HepG2 (cell line): ENCODE results near the gene UPB1. TPM values are rescaled to one million over a fixed set of nuclear protein-coding genes. Genes with fewer than 3 reads are reported as not detected.
A peak's percentile ranks its signal among the peaks of the same experiment; 100 is the strongest.

Experiments
- ARNT2 ChIP-seq: sonication (generic); formaldehyde crosslinking; IDR thresholded peaks from 2 replicates; pipeline ENCODE4 v1.8.0; 2022; ENCODE audit warnings: mild to moderate bottlenecking, low read depth, missing genetic modification reagents, moderate library complexity
- ATAD3A ChIP-seq: sonication (generic); formaldehyde crosslinking; IDR thresholded peaks from 2 replicates; pipeline ENCODE4 v1.4.0; 2020; ENCODE audit warnings: missing genetic modification reagents
- BRF2 ChIP-seq: sonication (generic); formaldehyde crosslinking; IDR thresholded peaks from 2 replicates; pipeline ENCODE4 v1.8.1; 2022; ENCODE audit warnings: mild to moderate bottlenecking, missing genetic modification reagents
- DRAP1 ChIP-seq: IDR thresholded peaks from 2 replicates; pipeline ENCODE4 v1.6.1; 2016; ENCODE audit warnings: missing genetic modification reagents, missing compliant biosample characterization
- HMG20B ChIP-seq: conservative IDR thresholded peaks from 2 replicates; pipeline ENCODE4 v1.6.1; 2016; ENCODE audit warnings: missing genetic modification reagents, missing compliant biosample characterization
- KAT7 ChIP-seq: IDR thresholded peaks from 2 replicates; pipeline ENCODE4 v1.6.1; 2018; ENCODE audit warnings: borderline replicate concordance, missing compliant biosample characterization
- NCOA5 ChIP-seq: sonication (generic); formaldehyde crosslinking; IDR thresholded peaks from 2 replicates; pipeline ENCODE4 v1.4.0; 2020; ENCODE audit warnings: missing genetic modification reagents
- NR2F2 ChIP-seq: IDR thresholded peaks from 2 replicates; pipeline ENCODE4 v1.6.1; 2012; ENCODE audit warnings: low read depth, inconsistent platforms, borderline replicate concordance
- PHF21A ChIP-seq: sonication (generic); formaldehyde crosslinking; IDR thresholded peaks from 2 replicates; pipeline ENCODE4 v1.5.0; 2020; ENCODE audit warnings: mild to moderate bottlenecking, missing genetic modification reagents
- PHF8 ChIP-seq: sonication (generic); formaldehyde crosslinking; IDR thresholded peaks from 2 replicates; pipeline ENCODE4 v1.5.0; 2020; ENCODE audit warnings: missing genetic modification reagents
- RFX1 ChIP-seq: fragments of 450-650 bp; IDR thresholded peaks from 2 replicates; pipeline ENCODE4 v1.6.1; 2017
- SIX1 ChIP-seq: sonication (generic); formaldehyde crosslinking; IDR thresholded peaks from 2 replicates; pipeline ENCODE4 v1.4.0; 2020; ENCODE audit warnings: missing genetic modification reagents, borderline replicate concordance
- TBL1XR1 ChIP-seq: fragments of 150-350 bp; IDR thresholded peaks from 2 replicates; pipeline ENCODE4 v1.6.1; 2014; ENCODE audit warnings: borderline replicate concordance, low read length; ENCODE audit not compliant: partially characterized antibody
- U2AF2 ChIP-seq: fragments of 200-400 bp; formaldehyde crosslinking; IDR thresholded peaks from 2 replicates; pipeline ENCODE4 v1.6.1; 2017; ENCODE audit warnings: low read depth, mild to moderate bottlenecking, low read length
- USF2 ChIP-seq, 2 experiments: sonication (generic) in 1 of 2; formaldehyde crosslinking in 1 of 2; IDR thresholded peaks; 2 replicates each; pipeline versions ENCODE4 v1.5.1 to v1.6.1; 2011 to 2020; ENCODE audit warnings: borderline replicate concordance in 1 of 2, low read depth in 1 of 2, low read length in 1 of 2, mild to moderate bottlenecking in 1 of 2, missing genetic modification reagents in 1 of 2, moderate library complexity in 1 of 2
- ZBTB7A ChIP-seq: sonication (generic); formaldehyde crosslinking; IDR thresholded peaks from 2 replicates; pipeline ENCODE4 v1.8.0; 2022; ENCODE audit warnings: mild to moderate bottlenecking, missing genetic modification reagents
- ZMYM4 ChIP-seq: sonication (generic); formaldehyde crosslinking; IDR thresholded peaks from 2 replicates; pipeline ENCODE4 v1.8.1; 2023; ENCODE audit warnings: mild to moderate bottlenecking, missing genetic modification reagents
- ZNF101 ChIP-seq: sonication (generic); formaldehyde crosslinking; IDR thresholded peaks from 2 replicates; pipeline ENCODE4 v1.4.0; 2020; ENCODE audit warnings: mild to moderate bottlenecking, low read depth, missing genetic modification reagents, borderline replicate concordance
- ZNF263 ChIP-seq: sonication (generic); formaldehyde crosslinking; IDR thresholded peaks from 2 replicates; pipeline ENCODE4 v1.4.0; 2020; ENCODE audit warnings: missing genetic modification reagents
- ZNF326 ChIP-seq: sonication (generic); formaldehyde crosslinking; IDR thresholded peaks from 2 replicates; pipeline ENCODE4 v1.4.0; 2020; ENCODE audit warnings: missing genetic modification reagents, borderline replicate concordance
- ZNF354B ChIP-seq: sonication (generic); formaldehyde crosslinking; IDR thresholded peaks from 2 replicates; pipeline ENCODE4 v1.8.0; 2022; ENCODE audit warnings: mild to moderate bottlenecking, missing genetic modification reagents
- ZNF747 ChIP-seq: sonication (generic); formaldehyde crosslinking; IDR thresholded peaks from 2 replicates; pipeline ENCODE4 v1.8.1; 2023; ENCODE audit warnings: missing genetic modification reagents, mild to moderate bottlenecking, borderline replicate concordance
- polyA plus RNA-seq, 8 experiments: library from polyadenylated mRNA; depleted of rRNA in 3 of 8; stranded (reverse) in 7 of 8; unstranded in 1 of 8; fragments of >200 nt; fragmentation: Illumina TruSeq in 4 of 8; extraction: Trizol in 4 of 8; gene quantifications; 2 replicates each; pipeline versions ENCODE4 v1.2.1 to v1.2.3, GENCODE V29; 2011 to 2016; ENCODE audit warnings: low read depth in 4 of 8, missing spikeins in 1 of 8, mixed read lengths in 1 of 8; ENCODE audit not compliant: insufficient read depth in 1 of 8
- total RNA-seq, 5 experiments: library from RNA; depleted of rRNA; stranded (reverse); fragments of >200 nt; fragmentation: Illumina TruSeq; extraction: Trizol; gene quantifications; 2 replicates each; pipeline ENCODE4 v1.2.3, GENCODE V29; 2016; ENCODE audit warnings: low read depth in 1 of 5
- TF ChIP-seq, protein P1 (sequence below): conservative IDR thresholded peaks from 2 replicates; pipeline ENCODE4 v1.6.1; 2018; ENCODE audit warnings: missing genetic modification reagents
- TF ChIP-seq, protein P2 (sequence below): sonication (generic); formaldehyde crosslinking; IDR thresholded peaks from 2 replicates; pipeline ENCODE4 v1.4.0; 2020; ENCODE audit warnings: missing genetic modification reagents

Gene UPB1
- total and polyA plus RNA-seq, 2 of the 13 experiments (the other 11 are each of a cell fraction or from before 2014, with no cell fraction given) = 0.38 to 1.2 TPM

- TF ChIP-seq, protein P1, sequence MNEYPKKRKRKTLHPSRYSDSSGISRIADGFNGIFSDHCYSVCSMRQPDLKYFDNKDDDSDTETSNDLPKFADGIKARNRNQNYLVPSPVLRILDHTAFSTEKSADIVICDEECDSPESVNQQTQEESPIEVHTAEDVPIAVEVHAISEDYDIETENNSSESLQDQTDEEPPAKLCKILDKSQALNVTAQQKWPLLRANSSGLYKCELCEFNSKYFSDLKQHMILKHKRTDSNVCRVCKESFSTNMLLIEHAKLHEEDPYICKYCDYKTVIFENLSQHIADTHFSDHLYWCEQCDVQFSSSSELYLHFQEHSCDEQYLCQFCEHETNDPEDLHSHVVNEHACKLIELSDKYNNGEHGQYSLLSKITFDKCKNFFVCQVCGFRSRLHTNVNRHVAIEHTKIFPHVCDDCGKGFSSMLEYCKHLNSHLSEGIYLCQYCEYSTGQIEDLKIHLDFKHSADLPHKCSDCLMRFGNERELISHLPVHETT (CRISPR knock-in tag) = peak; percentile 81
- TF ChIP-seq PHF8 (CRISPR knock-in tag) (peak; percentile 39; the same call in 1 of the 2 replicates), ZMYM4 (CRISPR knock-in tag) (peak; percentile 71; the same call in 1 of the 2 replicates), ZNF747 (CRISPR knock-in tag) (no peak), U2AF2 (no peak), ARNT2 (CRISPR knock-in tag) (peak; percentile 80), ZNF101 (CRISPR knock-in tag) (0 out of 2 replicates have a peak, but pooled peaks have one; percentile 61), DRAP1 (CRISPR knock-in tag) (peak; percentile 49; the same call in 1 of the 2 replicates), ZNF263 (CRISPR knock-in tag) (no peak), NCOA5 (no peak), TBL1XR1 (no peak), ZNF354B (CRISPR knock-in tag) (0 out of 2 replicates have a peak, but pooled peaks have one; percentile 56), USF2 (IDR thresholded peaks at IDR 0.05; ENCODE audit: low read depth, low read length) (peak; percentile 30; the same call in 1 of the 2 replicates), USF2 (CRISPR knock-in tag; IDR thresholded peaks at IDR 0.05; ENCODE audit: borderline replicate concordance) (peak; percentile 61; the same call in 1 of the 2 replicates), SIX1 (CRISPR knock-in tag) (0 out of 2 replicates have a peak, but pooled peaks have one; percentile 53), ATAD3A (CRISPR knock-in tag) (no peak), BRF2 (CRISPR knock-in tag) (no peak; the same call in 1 of the 2 replicates), HMG20B (peak; percentile 80; the same call in 1 of the 2 replicates), PHF21A (peak; percentile 97), ZBTB7A (CRISPR knock-in tag) (peak; percentile 69; the same call in 1 of the 2 replicates), NR2F2 (no peak; the same call in 1 of the 2 replicates), ZNF326 (CRISPR knock-in tag) (0 out of 2 replicates have a peak, but pooled peaks have one; percentile 7), RFX1 (no peak), KAT7 (peak; percentile 83; the same call in 1 of the 2 replicates)
- TF ChIP-seq, protein P2, sequence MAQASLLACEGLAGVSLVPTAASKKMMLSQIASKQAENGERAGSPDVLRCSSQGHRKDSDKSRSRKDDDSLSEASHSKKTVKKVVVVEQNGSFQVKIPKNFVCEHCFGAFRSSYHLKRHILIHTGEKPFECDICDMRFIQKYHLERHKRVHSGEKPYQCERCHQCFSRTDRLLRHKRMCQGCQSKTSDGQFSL (CRISPR knock-in tag) = peak; percentile 97
These were observed 55.1 kb downstream of the UPB1 start (continued) for GRCh38 chr22:24550028-24550901.
